Activated naive CD8-positive, alpha-beta T cell treated with anti-CD3 and anti-CD28 coated beads, Interleukin-2, amount 10 ng/mL, durations not matched to agents 7 days and 5 days (primary cell): ENCODE measurements around the gene ACSS1. TPM values are rescaled to one million over a fixed set of nuclear protein-coding genes. Genes with fewer than 3 reads are reported as not detected.

Experiments used
- ATAC-seq: fragments of 150-1000 bp; cut with Tn5 transposase; one replicate; pipeline ENCODE4 v1.10.0; 2021; ENCODE audit warnings: low read depth, moderate library complexity
- POLR2A ChIA-PET: fragments of 350-600 bp; sonication (Branson Sonifier 250); formaldehyde crosslinking; loops from one replicate; lab custom pipeline; 2021; ENCODE audit warnings: antibody characterized with exemption; lab: Charles Lee
- DNase-seq: peaks from one replicate; pipeline ENCODE4 v3.0.0; 2021
- H3K27ac Mint-ChIP-seq: one replicate; pipeline ENCODE4 v1.8.0; 2022; ENCODE audit warnings: mild to moderate bottlenecking, mixed read lengths
- H3K27me3 Mint-ChIP-seq: one replicate; pipeline ENCODE4 v1.8.0; 2022; ENCODE audit warnings: mild to moderate bottlenecking, moderate library complexity, mixed read lengths
- H3K36me3 Mint-ChIP-seq: one replicate; pipeline ENCODE4 v1.8.0; 2021; ENCODE audit warnings: mild to moderate bottlenecking, mixed read lengths
- H3K4me1 Mint-ChIP-seq: one replicate; pipeline ENCODE4 v1.8.0; 2021; ENCODE audit warnings: mixed read lengths
- H3K4me3 Mint-ChIP-seq: one replicate; pipeline ENCODE4 v1.8.0; 2022; ENCODE audit warnings: mild to moderate bottlenecking, moderate library complexity, mixed read lengths
- H3K9me3 Mint-ChIP-seq: one replicate; pipeline ENCODE4 v1.8.0; 2021; ENCODE audit warnings: mixed read lengths
- total RNA-seq, 2 experiments: library from RNA; stranded (reverse); gene quantifications; one replicate each; pipeline ENCODE4 v1.2.3, GENCODE V29; 2021

The ACSS1 gene
- total RNA-seq, 2 experiments from 2014 or later, result 53.3 to 55.8 TPM

DNA sequence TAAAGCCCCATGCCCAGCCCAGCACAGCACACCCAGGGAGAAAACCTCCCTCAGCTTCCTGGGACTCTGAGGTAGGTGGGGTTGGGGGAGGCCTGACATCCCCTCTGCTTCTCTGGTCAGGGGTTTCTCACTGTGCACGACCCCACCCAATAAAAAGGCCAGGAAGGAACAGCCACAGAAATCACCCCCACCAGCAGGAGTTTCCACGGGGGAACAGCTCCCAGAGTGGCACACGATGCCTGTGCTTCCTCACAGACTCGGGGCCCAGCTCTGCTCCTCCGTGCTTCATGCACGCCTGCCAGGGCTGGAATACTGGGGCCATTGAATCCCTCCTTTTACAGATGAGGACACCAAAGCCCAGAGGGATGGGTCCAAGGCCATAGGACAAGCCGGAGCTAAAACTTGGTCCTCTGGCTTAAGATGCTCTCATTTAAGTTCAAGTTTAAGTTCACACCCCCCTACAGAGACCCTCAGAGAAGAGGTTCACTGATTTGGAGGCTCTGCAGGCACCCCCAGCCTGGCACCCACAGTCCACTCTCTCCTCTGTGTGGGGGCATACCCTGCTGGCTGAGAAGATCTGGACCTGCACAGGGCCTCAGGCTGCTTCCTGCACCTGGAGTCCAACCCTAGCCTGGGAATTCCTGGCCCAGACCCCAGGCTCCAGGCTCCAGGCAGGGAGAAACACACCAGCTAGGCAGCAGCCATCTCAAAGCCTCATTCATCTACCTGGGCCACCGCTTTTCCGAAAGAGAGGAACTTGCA, 14.3 kb downstream of the ACSS1 start:
- ATAC-seq (no peak), DNase-seq (no peak)
- peaks cover 13% of the 10 kb centered on the region for H3K4me1 Mint-ChIP-seq
- no peak overlapping the region for H3K4me3 Mint-ChIP-seq
- POLR2A ChIA-PET, result interaction anchor here (3.9 kb wide), 1 partner anchor 14 kb away, joined by 23 read pairs; the partner anchor contains the start of gene ACSS1
- H3K9me3 Mint-ChIP-seq, result no peaks in the 10 kb centered on the region
- peaks cover 5% of the 10 kb centered on the region for H3K36me3 Mint-ChIP-seq
- no peaks in the 10 kb centered on the region for H3K27me3 Mint-ChIP-seq
- peak overlapping the region; percentile 92 for H3K27ac Mint-ChIP-seq

DNA sequence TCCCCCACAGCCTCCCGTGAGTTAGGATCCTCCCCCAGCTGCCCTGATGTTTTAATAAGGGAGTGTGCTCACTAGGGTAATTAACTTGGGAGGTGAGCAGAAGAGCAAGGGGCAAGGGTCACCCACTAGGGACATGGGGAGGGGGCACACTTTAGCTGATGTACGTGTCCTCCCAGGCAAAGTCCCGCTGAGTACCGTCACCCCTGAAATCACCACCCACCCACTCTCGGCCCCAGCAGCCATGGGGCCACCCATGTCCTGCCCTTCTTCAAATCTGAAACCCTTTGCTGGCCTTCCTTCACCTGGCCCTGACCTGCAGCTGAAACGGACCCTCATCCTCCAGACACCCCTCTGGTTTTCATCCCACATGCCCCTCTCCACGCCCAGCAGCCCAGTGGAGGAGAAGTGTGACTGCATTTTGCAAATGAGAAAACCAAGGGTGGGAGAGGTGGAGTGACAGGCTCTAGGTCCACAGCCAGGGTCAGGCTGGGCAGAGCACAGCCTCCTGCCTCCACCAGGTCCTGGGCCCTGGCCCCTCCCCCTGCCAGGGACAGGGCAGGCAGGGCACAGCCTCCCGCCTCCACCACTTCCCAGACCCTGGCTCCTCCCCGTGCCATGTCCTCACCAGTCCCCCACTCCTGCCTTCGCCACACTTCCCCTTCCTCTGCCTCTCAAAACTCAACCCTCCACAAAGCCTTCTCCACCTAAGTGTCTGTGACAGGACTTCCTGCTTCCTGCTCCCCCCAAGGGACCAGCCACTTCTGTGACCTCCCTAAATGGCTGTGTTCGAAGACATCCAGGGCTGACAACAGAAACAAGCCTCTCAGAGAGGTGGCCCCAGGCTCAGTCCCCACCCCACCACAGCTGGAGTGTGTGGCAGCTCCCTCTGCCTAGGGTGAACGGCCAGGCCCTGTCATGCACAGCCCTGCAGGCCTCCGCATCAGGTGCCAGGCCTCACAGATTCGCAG, 15.1 kb downstream of the ACSS1 start:
- H3K9me3 Mint-ChIP-seq, result no peaks in the 10 kb centered on the region
- peak overlapping the region; percentile 56 for H3K4me3 Mint-ChIP-seq
- DNase-seq (peak; percentile 64), ATAC-seq (peak; percentile 95)
- H3K4me1 Mint-ChIP-seq, result peaks cover 20% of the 10 kb centered on the region
- peak overlapping the region; percentile 92 for H3K27ac Mint-ChIP-seq
- no peaks in the 10 kb centered on the region for H3K27me3 Mint-ChIP-seq
- POLR2A ChIA-PET, result interaction anchor here (0.7 to 3.9 kb wide), 2 partner anchors 15 kb away, joined by 3 to 23 read pairs; partner anchors contain the start of gene ACSS1
- H3K36me3 Mint-ChIP-seq, result peaks cover 5% of the 10 kb centered on the region

DNA sequence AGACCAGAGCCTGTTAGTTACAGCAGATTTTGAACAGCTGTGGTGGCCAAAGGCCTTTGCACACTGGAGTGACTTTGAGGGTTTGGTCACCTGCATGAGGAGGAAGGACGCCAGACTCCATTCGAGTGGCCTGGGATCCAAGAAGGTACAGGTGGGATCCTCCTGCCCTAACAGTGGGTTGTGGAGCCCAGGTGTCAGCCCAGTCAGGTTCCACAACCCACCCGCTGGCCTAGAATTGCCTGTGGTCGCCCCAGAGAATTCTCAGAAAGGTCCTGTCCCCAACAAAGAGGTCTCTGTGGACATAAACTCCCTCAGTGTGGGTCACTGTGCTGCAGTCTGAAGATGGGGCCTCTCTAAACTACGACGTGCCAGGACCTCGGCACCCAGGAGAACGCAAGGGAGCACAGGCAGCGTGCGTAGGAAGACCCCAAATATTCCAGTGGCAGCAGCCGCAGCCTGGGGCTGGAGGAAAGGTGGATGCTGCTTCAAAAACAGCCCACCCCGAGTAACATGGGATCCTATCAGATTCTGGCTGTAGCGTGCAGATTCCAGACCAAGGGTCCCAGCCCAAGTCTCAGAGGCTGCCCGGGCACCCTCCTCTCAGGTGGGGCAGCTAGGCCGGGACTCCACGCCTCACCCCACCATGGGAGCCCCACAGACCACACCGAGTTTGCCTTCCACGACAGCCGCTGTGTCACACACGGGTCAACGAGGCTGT, 16.0 kb downstream of the ACSS1 start:
- no peak for ATAC-seq
- peaks cover 2% of the 10 kb centered on the region for H3K36me3 Mint-ChIP-seq
- POLR2A ChIA-PET, result interaction anchor here (0.7 kb wide), 1 partner anchor 16 kb away, joined by 3 read pairs; the partner anchor contains the start of gene ACSS1
- no peak overlapping the region for H3K4me3 Mint-ChIP-seq
- no peaks in the 10 kb centered on the region for H3K27me3 Mint-ChIP-seq
- peaks cover 28% of the 10 kb centered on the region for H3K4me1 Mint-ChIP-seq
- H3K9me3 Mint-ChIP-seq, result no peaks in the 10 kb centered on the region
- H3K27ac Mint-ChIP-seq, result peak overlapping the region; percentile 92
- DNase-seq, result no peak

DNA sequence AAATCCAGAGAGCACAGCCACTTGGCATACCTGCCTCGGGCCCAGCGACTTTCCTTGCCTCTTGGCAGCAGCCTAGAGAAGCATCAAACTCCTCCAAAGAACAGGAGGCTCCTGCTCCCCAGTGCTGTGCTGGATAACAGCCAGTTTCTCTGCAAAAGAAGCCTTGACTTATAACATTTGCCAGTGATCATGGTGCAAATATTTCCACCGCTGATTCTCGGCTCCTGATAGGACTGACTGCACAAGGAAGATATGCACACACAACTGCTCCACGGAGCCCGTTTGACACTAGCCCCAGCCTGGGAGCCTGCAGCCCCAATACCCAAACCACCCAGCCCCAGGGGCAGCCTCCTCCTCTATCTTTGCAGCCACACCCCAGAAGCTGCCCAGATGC, 17.5 kb downstream of the ACSS1 start:
- H3K27me3 Mint-ChIP-seq, result no peaks in the 10 kb centered on the region
- H3K27ac Mint-ChIP-seq, result no peak overlapping the region
- no peak overlapping the region for H3K4me3 Mint-ChIP-seq
- POLR2A ChIA-PET, result interaction anchor here (1.0 kb wide), 1 partner anchor 17 kb away, joined by 3 read pairs; the partner anchor contains the start of gene ACSS1
- H3K9me3 Mint-ChIP-seq, result no peaks in the 10 kb centered on the region
- ATAC-seq, result no peak
- no peak for DNase-seq
- peaks cover 43% of the 10 kb centered on the region for H3K4me1 Mint-ChIP-seq
- peaks cover 2% of the 10 kb centered on the region for H3K36me3 Mint-ChIP-seq

DNA sequence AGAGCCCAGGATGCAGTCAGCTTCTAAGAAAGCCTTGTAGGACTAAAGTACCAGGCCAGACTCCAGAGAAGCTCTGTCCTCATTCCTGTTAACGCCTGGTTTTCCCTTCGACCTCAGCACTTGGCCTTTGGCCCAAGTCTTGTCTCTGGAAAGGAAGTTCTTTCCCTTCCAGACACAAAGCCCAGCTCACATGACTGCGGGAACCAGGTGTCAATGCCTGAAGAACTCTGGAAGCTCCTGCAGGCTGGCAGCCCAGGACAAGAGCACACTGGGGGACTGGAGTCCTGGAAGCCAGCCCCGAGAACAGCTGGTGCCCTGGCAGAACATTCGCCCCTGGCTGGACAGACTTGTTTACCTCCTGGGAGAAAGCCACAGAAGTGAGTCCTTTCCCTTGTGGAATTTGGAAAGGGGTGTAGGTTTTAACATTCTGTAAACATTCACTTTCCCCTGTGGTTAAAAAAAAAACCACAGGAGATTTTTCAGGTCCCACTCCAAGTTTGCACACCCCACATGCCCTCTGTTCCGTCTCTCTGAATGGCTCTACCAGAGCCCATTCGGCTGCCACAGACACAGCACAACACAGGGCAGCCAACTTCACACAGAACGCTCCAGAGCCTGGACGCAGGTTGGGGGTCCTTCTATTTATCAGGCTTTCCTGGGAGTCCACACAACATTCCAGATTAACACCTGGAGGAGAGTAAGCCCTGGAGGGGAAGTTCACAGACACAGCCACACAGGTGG, 18.1 kb downstream of the ACSS1 start:
- Mint-ChIP-seq H3K4me3 (no peak overlapping the region), H3K27me3 (no peaks in the 10 kb centered on the region), H3K36me3 (peaks cover 2% of the 10 kb centered on the region), H3K9me3 (no peaks in the 10 kb centered on the region), H3K4me1 (peaks cover 45% of the 10 kb centered on the region), H3K27ac (no peak overlapping the region)
- DNase-seq (no peak), ATAC-seq (no peak)
- POLR2A ChIA-PET, result interaction anchor here (4.3 kb wide), 1 partner anchor 19 kb away, joined by 61 read pairs; the partner anchor contains the start of gene ACSS1

DNA sequence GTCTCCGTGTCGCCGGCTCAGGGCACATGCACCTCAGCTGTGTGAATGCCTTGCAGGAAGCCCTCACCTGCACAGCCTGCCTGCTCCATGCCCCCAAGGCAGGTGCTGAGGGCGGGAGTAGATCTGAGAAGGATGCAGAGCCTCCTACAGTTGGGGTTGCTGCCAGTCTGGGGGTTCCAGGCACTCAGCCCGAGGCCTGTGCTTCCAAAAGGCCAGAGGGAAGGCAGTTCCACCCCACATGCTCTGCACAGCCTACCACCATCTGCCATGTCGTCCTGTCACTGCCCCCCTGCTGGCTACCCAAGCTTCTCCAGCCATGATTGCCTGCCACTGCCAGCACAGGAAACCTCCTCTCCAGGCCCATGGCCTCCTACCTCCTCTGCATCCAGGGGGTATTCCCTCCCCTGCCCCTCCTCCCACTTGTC, 19.3 kb downstream of the ACSS1 start:
- DNase-seq, result no peak
- Mint-ChIP-seq H3K9me3 (no peaks in the 10 kb centered on the region), H3K27me3 (no peaks in the 10 kb centered on the region), H3K36me3 (peaks cover 2% of the 10 kb centered on the region), H3K4me1 (peaks cover 45% of the 10 kb centered on the region), H3K27ac (peak overlapping the region; percentile 94), H3K4me3 (no peak overlapping the region)
- ATAC-seq, result no peak
- POLR2A ChIA-PET, result interaction anchor here (4.3 kb wide), 1 partner anchor 20 kb away, joined by 61 read pairs; the partner anchor contains the start of gene ACSS1

DNA sequence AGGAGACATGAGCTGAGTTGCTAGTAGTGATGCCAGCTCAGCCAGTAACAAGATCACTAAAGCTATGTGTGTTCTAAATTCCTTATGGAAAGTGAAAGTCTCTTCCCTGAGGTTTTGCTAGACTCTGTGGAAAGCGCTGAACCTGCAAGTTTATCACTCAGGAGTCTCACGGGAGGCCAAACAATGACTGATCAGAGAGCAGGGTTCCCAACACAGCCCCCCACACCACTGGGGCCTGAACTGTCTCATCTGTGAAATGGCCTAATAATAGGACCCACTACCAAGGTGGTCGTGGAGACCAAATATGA, 19.9 kb downstream of the ACSS1 start:
- POLR2A ChIA-PET, result interaction anchor here (1.1 to 4.3 kb wide), 2 partner anchors 12 to 20 kb away, joined by 3 to 61 read pairs; partner anchors contain the start of gene ACSS1
- no peak for DNase-seq
- H3K4me1 Mint-ChIP-seq, result peaks cover 42% of the 10 kb centered on the region
- H3K36me3 Mint-ChIP-seq, result peaks cover 1% of the 10 kb centered on the region
- no peaks in the 10 kb centered on the region for H3K9me3 Mint-ChIP-seq
- no peak for ATAC-seq
- peak overlapping the region; percentile 81 for H3K4me3 Mint-ChIP-seq
- no peaks in the 10 kb centered on the region for H3K27me3 Mint-ChIP-seq
- H3K27ac Mint-ChIP-seq, result peak overlapping the region; percentile 94

DNA sequence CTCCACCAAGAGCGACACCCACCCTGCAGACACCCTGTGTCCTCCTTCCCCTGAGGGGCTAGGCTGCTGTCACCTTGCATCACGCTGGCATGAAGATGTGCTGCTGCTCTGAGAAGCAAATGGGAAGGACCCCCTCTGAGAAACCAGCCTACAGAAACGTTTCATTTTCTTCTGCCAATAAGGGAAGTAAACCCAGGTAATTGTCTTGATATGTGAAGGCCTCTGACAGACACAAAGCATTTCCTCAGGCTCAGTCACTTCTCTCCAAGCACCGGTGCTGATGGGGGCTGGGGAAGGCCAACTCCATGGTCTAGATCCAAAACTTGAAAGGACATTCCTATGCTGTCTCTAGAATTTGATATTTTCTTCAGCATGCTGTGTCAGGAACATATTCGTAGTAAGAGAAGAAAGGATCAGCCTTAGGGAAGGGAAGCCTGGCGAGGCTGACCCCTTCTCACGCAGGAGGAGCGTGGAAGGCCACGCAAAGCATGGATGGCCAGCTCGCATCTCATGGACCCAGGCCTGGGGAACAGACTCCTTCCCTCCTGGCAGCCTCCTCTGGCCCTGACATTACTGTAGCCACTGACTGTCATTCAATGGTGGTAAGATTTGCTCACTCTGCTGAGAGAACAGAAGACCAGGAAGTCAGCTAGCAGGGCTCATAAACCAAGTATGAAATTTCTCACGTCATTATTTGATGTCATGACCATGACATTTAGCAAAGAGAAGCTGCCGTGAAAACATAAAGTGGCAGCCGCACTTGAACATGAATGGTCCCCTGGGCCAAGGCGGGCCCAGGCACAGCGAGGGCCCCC, 20.4 kb downstream of the ACSS1 start:
- peak; percentile 52 for ATAC-seq
- Mint-ChIP-seq H3K9me3 (no peaks in the 10 kb centered on the region), H3K4me3 (peak overlapping the region; percentile 81), H3K27me3 (no peaks in the 10 kb centered on the region), H3K36me3 (no peaks in the 10 kb centered on the region), H3K4me1 (peaks cover 38% of the 10 kb centered on the region), H3K27ac (peak overlapping the region; percentile 94)
- no peak for DNase-seq
- POLR2A ChIA-PET, result interaction anchor here (1.1 to 4.3 kb wide), 2 partner anchors 12 to 21 kb away, joined by 3 to 61 read pairs; partner anchors contain the start of gene ACSS1

DNA sequence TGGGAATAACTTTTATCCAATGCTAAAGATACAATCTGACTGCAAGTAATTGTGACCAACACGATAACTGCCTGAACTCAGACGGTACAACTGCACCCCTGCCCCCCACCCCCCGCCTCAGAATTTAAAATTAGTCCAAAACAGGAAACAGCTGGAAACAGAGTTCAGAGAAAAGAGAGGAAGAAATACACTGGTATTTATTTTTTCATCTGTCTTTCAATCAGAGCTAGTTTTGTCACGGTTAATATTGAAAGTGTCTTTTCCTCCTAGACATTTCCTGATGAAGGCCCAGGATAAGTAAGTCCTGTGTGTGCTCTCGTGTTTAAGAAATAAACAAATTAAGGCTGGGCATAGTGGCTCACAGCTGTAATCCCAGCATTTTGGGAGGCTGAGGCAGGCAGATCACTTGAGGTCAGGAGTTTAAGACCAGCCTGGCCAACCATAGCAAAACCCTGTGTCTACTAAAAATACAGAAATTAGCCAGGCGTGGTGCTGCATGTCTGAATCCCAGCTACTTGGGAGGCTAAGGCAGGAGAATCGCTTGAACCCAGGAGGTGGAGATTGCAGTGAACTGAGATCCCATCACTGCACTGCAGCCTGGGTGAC, 21.5 kb downstream of the ACSS1 start:
- Mint-ChIP-seq H3K9me3 (no peaks in the 10 kb centered on the region), H3K27me3 (no peaks in the 10 kb centered on the region), H3K27ac (peak overlapping the region; percentile 94), H3K4me3 (peak overlapping the region; percentile 81), H3K36me3 (no peaks in the 10 kb centered on the region), H3K4me1 (peaks cover 35% of the 10 kb centered on the region)
- ATAC-seq (no peak), DNase-seq (no peak)
- POLR2A ChIA-PET, result interaction anchor here (0.6 to 4.3 kb wide), 4 partner anchors 16 to 44 kb away, joined by 3 to 61 read pairs (median 4); partner anchors contain the start of genes ACSS1 and APMAP

DNA sequence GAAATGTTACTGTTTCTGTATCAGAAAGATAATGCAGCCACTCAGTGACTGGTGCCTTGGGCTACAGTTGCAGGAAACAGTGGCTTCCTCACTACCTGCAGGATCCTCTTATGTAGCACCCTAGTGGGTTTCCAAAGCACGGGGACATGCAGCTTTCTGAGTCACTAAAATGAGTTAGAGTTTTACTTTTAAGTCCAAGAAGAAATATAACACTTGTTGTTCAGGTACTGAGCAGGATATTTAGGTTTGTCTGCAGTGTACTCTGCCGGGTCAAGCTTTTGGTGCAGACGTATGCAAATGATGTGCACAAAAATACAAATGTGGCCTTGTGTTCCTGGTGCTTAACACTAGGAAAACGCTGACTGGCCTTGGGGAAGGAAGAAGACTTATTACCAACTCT, 22.0 kb downstream of the ACSS1 start:
- Mint-ChIP-seq H3K27me3 (no peaks in the 10 kb centered on the region), H3K4me3 (peak overlapping the region; percentile 81), H3K9me3 (no peaks in the 10 kb centered on the region), H3K27ac (peak overlapping the region; percentile 94), H3K36me3 (no peaks in the 10 kb centered on the region), H3K4me1 (peaks cover 35% of the 10 kb centered on the region)
- peak; percentile 91 for ATAC-seq
- POLR2A ChIA-PET, result interaction anchor here (0.6 to 4.3 kb wide), 4 partner anchors 16 to 43 kb away, joined by 3 to 61 read pairs (median 4); partner anchors contain the start of genes ACSS1 and APMAP
- DNase-seq, result no peak

DNA sequence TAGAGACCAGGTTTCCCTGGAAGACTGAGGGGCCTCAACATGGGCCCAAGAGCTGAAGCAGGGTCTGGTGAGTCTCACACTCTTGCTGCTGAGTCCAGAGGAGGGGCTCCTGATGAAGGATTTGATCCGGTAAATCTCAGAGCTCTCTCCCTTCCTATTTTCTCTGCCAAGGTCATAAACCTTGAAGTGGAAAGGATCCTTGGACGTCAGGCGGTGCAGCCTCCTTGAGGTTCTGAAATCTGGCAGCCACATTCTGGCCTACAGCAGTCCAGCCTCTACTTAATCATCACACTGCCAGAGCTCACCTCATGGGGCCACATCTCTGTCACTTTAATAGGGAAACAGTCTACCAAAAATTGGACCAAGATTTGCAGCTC, 24.0 kb downstream of the ACSS1 start:
- no peaks in the 10 kb centered on the region for H3K27me3 Mint-ChIP-seq
- H3K4me3 Mint-ChIP-seq, result no peak overlapping the region
- POLR2A ChIA-PET, result interaction anchor here (1.0 to 1.2 kb wide), 2 partner anchors 23 to 25 kb away, joined by 4 to 5 read pairs; no protein-coding TSS in a partner anchor
- H3K4me1 Mint-ChIP-seq, result peaks cover 35% of the 10 kb centered on the region
- ATAC-seq, result no peak
- peaks cover 11% of the 10 kb centered on the region for H3K36me3 Mint-ChIP-seq
- H3K27ac Mint-ChIP-seq, result no peak overlapping the region
- DNase-seq, result no peak
- no peaks in the 10 kb centered on the region for H3K9me3 Mint-ChIP-seq
